AG10803 (cell line): ENCODE measurements around the gene CASTOR1.

Experiments
- DNase-seq: peaks from one replicate; pipeline ENCODE4 v3.0.0; 2010; ENCODE audit warnings: low read depth
- H3K4me3 ChIP-seq: 2 replicates; pipeline ENCODE4 v1.5.1; 2011; ENCODE audit warnings: mild to moderate bottlenecking, low read length, control low read depth
- CTCF ChIP-seq: conservative IDR thresholded peaks from 2 replicates; pipeline ENCODE4 v1.5.1; 2011; ENCODE audit warnings: mild to moderate bottlenecking, low read length, control low read depth, inconsistent platforms

CASTOR1 gene

GRCh38 chr22:30318799-30319419 is 29.6 kb upstream of the CASTOR1 start:
- H3K4me3 ChIP-seq = no peak overlapping the region
- TF ChIP-seq CTCF = no peak
- no peak for DNase-seq

GRCh38 chr22:30317778-30318177 is 28.5 kb upstream of the CASTOR1 start:
- no peak for DNase-seq
- H3K4me3 ChIP-seq = no peak overlapping the region
- TF ChIP-seq CTCF = no peak

GRCh38 chr22:30315962-30316576 is 26.8 kb upstream of the CASTOR1 start:
- DNase-seq = no peak
- H3K4me3 ChIP-seq = no peak overlapping the region
- no peak for TF ChIP-seq CTCF

GRCh38 chr22:30314915-30315314 is 25.6 kb upstream of the CASTOR1 start:
- no peak for TF ChIP-seq CTCF
- no peak for DNase-seq
- H3K4me3 ChIP-seq = no peak overlapping the region

GRCh38 chr22:30313527-30314363 is 24.4 kb upstream of the CASTOR1 start:
- no peak overlapping the region for H3K4me3 ChIP-seq
- no peak for DNase-seq
- TF ChIP-seq CTCF = no peak

GRCh38 chr22:30312053-30312452 is 22.7 kb upstream of the CASTOR1 start:
- peak; percentile 79 for DNase-seq
- no peak overlapping the region for H3K4me3 ChIP-seq
- TF ChIP-seq CTCF = no peak
